Parietal lobe (tissue), 1 donor: ENCODE results near the gene KLHL29. TPM values are rescaled to one million over a fixed set of nuclear protein-coding genes. Genes with fewer than 3 reads are reported as not detected.

ENCODE experiments used
- total RNA-seq: library from RNA; depleted of rRNA; stranded (reverse); fragments of >200 nt; gene quantifications from one replicate; pipeline ENCODE4 v1.2.3, GENCODE V29; 2014

Gene KLHL29
- total RNA-seq: 43.2 TPM

GRCh38 chr2:23384551-23385343, at the start of gene KLHL29:
KLHL29 (plus strand) TSS chr2:23385179; CDS start chr2:23562197, 177,018 bp downstream.

